ENCODE data around the gene CAMTA1.

Gene CAMTA1

DNA sequence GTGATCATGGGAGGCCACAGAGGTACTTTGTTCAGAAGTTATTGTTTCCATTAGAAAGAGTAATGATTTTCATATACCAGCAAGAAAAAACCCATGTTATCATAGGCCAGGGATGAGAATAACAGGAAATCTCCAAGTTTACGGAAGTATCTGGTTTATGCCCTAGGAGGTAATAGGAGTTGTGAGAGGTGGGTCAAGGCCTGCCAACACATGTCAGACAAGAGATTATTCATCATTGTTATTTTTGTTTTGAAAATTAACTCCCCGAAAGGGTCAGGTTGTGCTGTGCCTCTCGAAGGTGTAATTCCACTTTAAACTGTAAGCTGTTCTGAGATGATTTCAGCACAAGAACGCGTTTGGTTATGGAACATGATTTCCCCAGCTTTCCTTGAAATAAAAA is 218.4 kb downstream of the CAMTA1 start:
- DNase-seq: no peak
- intact Hi-C loops (cut with DNase I): no loop called here

DNA sequence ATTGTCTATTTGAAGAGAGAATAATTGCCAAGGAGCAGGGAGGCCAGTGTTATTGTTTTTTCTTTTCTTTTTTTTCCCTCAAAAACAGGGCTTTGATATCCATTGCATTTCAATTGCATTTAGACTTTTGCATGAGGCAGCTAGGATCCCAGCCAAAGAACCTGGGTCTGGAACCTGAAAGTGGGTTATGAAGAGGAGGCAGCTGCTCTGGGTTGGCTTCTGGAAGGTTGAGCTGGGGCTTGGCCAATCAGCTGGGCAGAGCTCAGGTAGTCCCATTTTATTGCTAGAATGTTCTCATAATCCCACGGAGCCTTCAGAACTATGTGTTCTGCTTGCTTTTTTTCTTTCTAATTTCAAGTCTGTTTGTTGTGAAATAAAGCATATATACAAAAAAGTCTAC is 218.9 kb downstream of the CAMTA1 start:
- intact Hi-C loops (cut with DNase I): no loop called here
- DNase-seq: peak in 2 of 42 donors; percentile 23 to 40

DNA sequence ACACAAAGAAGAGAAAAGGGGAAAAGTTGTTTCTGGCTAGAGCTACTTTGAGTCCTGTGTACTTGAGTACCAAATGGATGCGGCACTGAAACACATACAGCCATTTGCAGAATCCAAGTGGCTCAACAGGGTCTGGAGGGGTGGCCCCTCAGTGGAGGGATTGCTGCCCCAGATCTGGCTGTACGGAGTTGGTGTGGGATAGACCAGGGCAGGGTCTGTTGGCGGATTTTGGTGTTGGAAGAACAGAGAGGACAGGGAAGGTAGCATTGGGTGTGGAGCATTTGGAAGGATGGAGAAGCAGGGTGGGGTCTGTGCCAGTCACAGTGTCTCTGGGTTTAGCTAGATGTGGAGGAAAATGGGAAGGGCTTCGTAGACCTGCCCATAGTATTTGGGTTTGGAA is 220.5 kb downstream of the CAMTA1 start:
- DNase-seq: no peak
- intact Hi-C loops (cut with DNase I): no loop called here

DNA sequence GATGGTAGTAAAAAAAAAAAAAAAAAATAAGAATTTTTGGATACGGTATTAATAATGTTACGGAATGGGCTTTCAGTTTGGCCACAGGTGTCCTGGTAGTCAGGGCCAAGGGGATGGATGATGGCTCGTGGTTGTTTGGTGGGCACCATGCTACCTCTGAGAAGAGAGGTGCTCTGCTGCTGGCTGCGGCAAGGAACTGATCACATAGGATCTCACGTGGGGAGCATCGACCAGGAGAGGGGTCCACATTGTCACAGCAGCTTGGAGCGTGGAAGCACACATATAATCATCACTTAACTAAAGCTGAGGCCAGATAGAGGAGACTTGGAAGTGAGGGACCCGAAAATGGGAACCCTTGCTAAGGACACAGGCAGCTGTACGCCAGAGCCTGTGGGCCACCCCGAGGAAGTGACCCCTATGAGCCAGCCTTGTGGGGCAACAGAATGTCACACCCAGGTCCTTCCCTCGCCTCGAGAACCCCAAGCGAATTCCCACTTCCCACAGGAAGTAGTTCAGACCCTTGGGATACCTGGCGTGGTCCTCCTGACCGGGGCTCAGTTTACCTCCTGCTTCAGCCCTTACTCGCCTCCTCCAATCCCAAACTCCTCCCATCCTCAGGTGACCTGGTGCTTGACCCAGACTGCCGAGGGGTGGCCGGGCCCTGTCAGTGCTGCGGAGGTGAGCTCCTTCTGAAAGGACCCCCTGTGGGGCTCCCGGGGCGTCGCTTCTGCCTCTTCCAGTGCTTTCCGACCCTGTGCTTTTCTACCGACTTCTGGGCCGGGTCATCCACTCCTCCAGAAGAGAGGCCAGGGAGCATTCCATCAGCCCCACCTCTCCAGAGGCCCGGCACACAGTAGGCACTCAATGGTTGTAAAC is 222.0 kb downstream of the CAMTA1 start:
- intact Hi-C loops (cut with DNase I): no loop called here
- no peak for DNase-seq

DNA sequence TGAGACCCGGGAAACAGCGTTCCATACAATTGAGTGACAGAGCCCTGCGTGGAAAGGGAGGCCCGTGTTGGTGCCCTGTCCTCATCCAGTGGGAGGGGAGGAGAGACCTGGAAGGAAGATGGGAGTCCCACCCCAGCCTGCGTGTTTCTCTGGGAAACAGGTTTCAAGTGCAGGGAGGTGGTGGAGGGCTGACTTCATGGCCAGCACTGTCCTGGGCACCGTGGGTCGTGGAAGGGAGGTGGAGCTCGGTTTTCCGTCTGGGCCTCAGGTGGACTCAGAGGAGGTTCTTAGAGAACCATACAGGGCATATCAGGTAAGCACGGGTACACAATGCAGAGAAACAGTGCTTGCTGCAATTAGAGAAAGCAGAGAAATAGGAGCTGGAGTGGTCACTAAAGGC is 222.6 kb downstream of the CAMTA1 start:
- no peak for DNase-seq
- intact Hi-C loops (cut with DNase I): no loop called here

DNA sequence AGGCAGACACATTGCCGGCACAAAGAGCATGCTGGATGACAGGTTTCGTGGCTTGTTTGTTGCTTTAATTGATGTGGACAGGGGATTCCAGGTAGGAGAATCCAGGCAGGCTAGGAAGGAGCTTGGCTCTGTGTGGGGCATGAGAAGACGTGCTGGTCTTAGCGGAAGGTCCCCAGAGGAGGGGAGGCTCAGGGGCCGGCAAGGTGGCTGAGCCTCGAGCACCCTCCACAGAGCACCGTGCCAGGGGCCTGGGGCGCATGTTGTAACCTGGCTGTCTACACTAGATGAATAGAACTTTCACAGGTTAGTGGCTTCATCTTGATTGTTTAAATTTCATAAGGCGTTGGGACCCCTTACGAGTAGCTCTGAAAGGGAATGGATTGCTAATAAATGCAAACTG is 223.1 kb downstream of the CAMTA1 start:
- no peak for DNase-seq
- intact Hi-C loops (cut with DNase I): no loop called here

DNA sequence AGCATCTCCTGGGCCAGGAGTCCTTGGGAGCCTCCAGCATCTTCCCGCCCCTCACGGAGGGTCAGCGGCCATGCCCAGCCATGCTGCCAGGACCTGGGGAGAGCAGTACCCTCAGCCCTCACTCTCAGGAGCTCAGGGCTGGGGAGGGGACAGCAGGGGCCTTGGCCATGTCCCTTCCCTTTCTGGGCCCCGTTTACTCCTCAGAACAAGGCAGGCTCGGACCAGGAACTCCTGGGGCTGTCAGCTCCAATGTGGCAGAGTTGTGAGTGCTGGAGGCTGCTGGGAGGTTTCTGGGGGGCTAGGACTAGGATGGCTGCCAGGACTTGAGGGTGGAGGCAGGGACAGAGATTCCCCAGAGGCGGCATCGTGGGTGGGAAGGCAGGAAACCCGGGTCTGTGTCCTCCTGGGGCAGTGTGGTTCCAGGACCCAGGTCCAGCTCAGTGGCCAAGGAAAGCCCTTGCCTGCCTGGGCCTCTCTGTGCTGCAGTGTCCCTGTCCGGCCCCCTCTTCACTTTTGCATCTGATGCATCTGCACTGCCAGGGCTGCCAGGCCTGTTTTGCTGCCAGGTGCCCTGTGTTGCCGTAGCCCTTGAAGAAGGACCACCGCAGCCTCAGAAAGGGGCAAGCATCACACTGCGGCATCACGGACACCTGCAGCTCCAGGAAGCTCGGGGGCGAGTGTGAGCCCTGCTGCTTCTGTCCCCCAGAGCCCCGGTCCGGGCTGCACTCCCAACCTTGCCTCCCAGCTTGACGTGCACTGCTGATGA is 223.9 kb downstream of the CAMTA1 start:
- intact Hi-C loops (cut with DNase I): no loop called here
- DNase-seq: peak in 1 of 42 donors; percentile 4

DNA sequence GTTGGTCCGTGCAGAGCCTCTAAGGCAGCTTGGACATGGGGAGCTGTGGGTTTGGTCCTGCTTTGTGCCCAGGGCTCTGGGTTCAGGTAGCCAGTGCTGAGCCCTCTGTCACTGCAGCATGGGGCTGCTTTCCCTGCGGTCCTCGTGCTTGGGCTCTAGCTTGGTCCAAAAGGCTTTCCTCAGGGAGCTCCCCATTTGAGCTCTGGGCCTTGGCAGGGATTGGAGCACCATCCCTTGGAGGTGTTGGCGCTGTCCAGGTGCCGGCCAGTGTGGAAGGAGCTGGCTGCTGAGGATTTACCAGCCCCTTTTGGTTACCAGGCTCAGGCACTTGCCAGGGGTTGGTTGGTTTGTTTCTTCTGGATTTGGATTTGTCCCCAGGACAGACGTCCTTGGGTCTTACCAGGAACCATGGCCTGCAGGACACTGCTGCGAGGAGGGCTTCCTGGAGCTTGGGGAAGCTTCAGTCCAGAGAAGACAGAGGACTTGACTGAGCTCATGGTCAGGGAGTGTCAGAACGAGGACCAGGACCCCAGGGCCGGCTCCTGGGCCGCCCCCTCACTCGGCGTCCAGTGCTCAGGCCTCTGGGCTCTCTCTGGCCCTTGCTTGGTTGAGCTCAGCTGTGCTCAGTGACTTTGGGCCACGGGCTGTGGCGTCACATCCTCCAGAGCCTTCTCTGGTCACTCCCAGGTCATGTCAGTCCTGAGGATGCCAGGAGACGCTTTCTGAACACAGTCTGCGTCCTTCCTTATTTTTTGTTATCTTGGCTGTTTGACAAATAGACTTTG is 224.7 kb downstream of the CAMTA1 start:
- no peak for DNase-seq
- intact Hi-C loops (cut with DNase I): no loop called here

DNA sequence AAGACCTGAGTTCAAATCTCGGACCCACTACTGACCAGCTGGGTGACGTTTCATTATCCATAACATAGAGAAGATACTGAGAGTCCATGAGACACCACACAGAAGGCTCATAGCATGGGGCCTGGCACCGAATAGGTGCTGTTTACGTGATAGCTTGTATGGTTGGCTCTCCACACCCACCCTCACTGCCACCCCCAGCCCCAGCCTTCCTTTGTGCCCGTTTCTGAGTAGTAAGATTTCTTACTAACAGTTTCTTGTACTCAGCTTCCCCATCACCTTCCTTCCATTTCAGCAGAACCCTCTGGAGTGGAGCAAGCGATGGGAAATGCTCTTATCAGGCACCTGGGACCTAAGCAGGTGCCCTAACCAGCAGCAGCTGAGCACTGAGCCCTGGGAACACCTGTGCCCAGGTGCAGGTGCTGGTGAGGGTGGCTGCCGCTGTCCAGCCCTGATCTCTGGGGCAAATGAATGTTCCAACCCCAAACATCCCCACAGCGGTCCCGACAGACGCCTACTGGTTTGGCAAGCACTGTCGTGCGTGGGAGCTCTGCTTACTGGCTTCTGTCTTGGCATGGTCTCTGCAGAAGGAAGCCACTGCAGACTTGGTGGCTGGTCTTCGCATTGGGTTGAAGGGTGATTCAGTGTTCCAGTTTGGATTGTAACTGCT is 225.4 kb downstream of the CAMTA1 start:
- intact Hi-C loops (cut with DNase I): no loop called here
- DNase-seq: no peak

DNA sequence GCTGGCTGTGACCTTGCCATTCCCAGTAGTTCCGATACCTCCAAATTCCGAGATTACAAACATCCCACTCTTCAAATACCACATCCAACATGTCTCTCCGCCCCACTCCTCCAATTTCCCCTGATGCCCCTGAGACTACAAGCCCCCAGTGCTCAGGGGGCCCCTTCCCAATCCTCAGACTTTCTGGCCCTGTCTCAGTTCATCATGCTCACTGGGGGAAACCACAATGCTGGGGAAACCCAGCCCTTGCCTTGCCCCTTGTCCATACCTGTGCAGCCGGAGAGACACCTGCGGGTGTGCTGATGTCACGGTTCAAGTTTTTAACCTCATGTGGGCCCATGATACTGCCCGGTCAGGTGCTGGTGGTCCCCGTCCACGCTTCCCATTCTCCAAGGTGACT is 226.6 kb downstream of the CAMTA1 start:
- intact Hi-C loops (cut with DNase I): no loop called here
- no peak for DNase-seq

DNA sequence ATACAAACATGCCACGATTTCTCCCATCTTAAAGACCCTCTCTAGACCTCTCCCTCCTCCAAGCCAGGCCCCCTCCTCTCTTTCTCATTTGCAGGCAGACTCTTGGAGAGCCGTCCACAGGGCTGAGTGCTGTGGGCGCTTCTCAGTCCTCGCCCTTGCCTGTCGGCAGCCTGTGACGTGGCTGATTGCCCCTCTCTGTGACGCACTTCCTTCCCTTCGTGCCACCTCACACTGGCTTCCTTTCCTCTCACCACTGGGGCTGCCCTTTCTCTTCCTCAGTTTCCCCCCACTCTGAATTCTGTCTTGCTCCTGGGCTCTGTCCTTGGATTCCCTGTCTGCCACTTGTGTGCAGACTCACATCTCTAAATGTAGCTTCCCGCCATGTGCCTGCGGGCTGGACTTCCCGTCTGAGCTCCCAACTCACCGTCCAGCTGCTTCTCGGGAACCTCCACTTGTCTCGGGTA is 227.2 kb downstream of the CAMTA1 start:
- intact Hi-C loops (cut with DNase I): no loop called here
- DNase-seq: no peak

DNA sequence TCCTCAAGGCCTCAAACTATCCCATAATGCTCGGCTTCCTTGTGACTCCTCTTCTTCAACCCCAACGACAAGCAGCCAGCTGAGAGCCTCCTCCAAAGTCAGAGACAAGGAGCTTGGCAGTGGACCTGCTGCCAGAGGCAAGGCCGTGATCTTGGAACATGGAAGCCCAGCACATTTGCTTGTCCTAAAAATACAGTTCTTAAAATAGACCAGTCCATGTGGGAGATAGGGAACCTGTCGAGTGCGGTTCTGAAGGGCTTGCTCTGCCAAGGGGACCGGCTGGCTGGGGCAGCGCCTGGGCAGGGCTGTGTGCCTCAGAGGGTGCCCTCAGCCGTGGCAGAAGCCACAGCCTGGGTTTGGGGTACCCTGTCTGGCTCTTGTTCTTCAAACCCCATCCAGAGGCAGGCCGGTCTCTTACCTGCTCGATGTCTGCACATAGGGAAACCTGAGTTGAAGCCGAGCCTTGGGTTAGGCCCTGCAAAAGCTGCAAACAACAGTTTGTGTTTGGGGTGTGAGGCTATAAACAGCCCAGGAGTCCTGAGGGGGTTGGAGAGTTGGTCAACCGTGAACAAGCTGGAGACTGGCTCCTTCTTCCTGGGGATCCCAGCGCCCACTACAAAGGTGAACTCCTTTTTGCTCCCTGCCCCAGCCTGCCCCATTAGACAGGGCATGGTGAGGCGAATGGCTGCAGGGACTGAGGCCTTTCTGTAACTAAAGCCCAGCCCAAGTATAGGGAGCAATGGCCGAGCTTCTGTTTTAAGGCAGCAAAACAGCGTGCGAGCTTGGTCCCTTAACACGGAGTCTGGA is 228.8 kb downstream of the CAMTA1 start:
- intact Hi-C loops (cut with DNase I): no loop called here
- DNase-seq: no peak

DNA sequence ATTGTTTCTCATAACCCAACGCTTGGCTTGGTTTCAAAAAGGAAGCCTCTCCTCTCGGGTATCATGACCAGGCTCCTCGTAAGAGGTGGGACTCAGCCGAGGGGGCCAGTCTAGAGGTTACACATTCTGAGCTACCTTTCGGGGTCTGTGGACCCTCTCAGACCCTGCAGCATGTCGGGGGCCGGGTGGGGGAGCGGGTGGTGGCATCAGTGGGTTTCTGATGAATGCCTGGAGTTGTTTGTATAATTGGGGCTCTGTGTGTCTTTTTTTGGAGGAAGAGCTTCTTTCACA is 229.3 kb downstream of the CAMTA1 start:
- no peak for DNase-seq
- intact Hi-C loops (cut with DNase I): no loop called here

DNA sequence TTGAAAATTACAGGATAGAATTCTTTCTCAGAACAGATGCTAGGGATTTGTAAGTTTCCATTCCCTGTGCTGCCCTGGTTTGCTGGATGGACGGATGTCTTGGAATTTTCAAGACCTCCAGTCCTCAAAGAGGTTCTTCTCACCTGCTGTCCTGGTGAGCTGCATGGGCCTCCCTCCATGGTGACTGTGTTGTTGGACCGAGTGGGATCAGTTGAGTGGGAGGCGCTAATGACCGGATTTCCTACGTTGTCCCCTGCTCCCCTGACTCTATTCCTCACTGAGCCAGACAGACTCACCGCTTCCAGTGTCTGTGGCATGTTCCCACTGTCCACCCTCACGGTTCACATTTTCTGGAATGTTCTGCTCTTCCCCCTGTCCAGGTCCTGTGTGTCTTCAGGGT is 229.8 kb downstream of the CAMTA1 start:
- intact Hi-C loops (cut with DNase I): no loop called here
- no peak for DNase-seq

DNA sequence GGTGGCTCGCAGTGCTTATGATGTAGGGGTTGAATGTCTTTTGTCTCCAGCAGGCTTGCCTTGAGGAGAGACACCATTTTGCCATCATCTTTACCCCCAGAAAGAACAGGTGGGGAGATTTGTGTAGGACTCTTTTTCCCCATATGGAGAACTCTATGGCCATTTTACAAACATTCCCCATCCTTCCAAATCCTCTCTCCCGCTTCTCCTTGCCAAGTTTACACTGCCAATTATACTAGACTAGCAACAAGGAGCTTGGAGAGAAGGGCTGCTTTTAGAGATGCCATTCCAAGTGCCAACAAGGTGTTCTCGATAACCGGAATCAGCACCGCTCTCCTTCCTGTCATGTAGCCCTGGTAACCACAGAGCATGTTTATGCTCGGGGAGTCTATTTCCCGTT is 233.1 kb downstream of the CAMTA1 start:
- intact Hi-C loops (cut with DNase I): no loop called here

DNA sequence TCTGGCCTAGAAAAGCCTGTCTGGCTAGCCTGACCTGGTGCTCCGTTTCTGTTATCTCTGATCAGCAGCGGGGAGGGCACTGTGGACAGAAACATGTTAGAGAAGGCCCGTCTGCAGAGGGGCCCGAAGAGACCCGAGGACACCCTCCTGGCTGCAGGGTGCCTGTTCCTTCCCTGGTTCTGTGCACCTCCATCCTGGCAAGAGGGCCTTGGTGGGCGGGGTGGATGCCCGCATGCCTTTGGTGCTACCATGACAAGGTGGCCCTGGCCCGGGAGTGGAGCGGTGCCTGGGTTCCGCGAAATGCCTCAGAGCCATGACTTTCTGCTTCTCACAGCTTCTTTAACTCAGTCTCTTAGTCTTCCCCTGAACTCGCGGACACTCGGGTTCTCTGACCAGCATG is 233.6 kb downstream of the CAMTA1 start:
- DNase-seq: no peak

More for the DNA sequence above, 233.1 kb downstream of the CAMTA1 start:
- no peak for DNase-seq

DNA sequence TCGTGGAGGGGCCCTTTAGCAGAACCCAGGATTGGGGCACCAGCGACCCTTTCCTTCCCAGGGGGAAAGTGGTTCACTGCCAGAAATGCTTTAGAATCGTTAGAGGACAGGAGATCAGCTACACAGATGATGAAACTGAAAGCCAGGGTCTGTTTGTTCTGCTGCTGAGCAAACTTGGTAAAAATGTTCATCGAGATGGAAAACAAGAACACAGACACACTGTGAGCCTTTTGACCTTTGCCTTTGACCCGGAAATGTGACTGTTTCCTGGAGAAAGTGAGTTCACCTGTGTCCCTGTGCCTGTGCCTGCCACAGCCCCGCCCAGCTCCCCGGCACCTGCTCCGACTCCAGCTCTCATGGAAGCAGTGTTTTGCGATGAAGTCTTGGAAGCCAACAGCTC is 234.3 kb downstream of the CAMTA1 start:
- intact Hi-C loops (cut with DNase I): no loop called here
- no peak for DNase-seq

More for the DNA sequence above, 233.6 kb downstream of the CAMTA1 start:
- intact Hi-C loops (cut with DNase I): no loop called here

DNA sequence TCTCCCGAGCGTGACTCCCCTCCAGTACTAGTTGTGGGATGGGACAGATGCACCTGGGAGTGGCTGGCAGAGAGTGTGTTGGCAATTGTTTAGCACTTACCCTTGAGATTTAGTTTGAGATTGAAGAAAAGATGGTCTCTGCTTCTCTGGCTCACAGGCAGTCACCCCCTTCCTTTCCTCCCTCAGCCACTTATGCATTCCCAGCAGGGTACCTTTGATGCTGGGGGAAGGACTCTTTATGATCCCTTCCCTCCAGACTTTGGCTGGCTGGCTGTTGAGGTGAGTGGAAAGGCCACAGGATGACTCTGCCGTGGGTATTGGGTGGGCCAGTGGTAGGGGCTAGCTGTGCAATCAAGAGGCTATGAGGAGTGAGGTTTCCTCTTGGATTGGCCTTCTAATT is 236.8 kb downstream of the CAMTA1 start:
- no peak for DNase-seq
- intact Hi-C loops (cut with DNase I): no loop called here

DNA sequence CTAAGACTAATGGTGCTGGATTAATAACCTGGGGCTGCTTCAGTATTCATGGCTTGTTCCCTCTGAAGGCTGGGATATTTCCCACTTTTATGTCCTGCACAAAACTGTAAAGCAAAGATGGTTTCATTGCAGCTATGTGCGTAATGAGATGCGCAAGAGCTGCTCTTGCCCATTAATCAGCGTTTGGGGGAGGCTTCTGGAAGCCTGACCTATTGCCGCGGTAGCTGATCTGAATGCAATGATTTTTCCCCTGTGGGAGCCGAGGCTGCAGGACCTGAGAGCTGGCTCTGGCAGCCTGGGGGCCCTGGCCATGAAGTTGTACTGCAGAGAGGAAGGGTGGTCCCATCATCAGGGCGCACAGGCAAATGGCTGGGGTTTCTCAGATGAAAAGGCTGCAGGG is 239.8 kb downstream of the CAMTA1 start:
- DNase-seq: no peak
- intact Hi-C loops (cut with DNase I): no loop called here

Data from head of caudate nucleus (tissue), 42 donors.